ENCODE measurements around the gene DCAF17. TPM values are rescaled to one million over a fixed set of nuclear protein-coding genes. Genes with fewer than 3 reads are reported as not detected.

DCAF17 gene
- total and polyA plus RNA-seq, 2 of the 13 experiments (the other 11 are each of a cell fraction or from before 2014, with no cell fraction given): 13.7 to 30.0 TPM

GRCh38 chr2:171434013-171434989 lies at the start of gene DCAF17 (continued):
- TF ChIP-seq RERE (CRISPR knock-in tag; IDR thresholded peaks at IDR 0.05; ENCODE audit: low read depth): 0 out of 2 replicates have a peak, but pooled peaks have one; percentile 51
- TF ChIP-seq GMEB2 (CRISPR knock-in tag; IDR thresholded peaks at IDR 0.05; ENCODE audit: low read depth): peak; percentile 77
- peak; percentile 93 for TF ChIP-seq NCOA1 (CRISPR knock-in tag; IDR thresholded peaks at IDR 0.05)
- TF ChIP-seq SP2 (CRISPR knock-in tag; IDR thresholded peaks at IDR 0.05): peak; percentile 64
- 0 out of 2 replicates have a peak, but pooled peaks have one; percentile 89 for TF ChIP-seq KLF15 (CRISPR knock-in tag; IDR thresholded peaks at IDR 0.05; ENCODE audit: borderline replicate concordance)
- TF ChIP-seq DPF2 (CRISPR knock-in tag; IDR thresholded peaks at IDR 0.05; ENCODE audit: borderline replicate concordance, low read depth): peak; percentile 23; the same call in 1 of the 2 replicates
- TF ChIP-seq ZBTB26 (CRISPR knock-in tag; IDR thresholded peaks at IDR 0.05; ENCODE audit: borderline replicate concordance): peak; percentile 11; the same call in 1 of the 2 replicates
- 0 out of 2 replicates have a peak, but pooled peaks have one; percentile 71 for TF ChIP-seq XBP1 (CRISPR knock-in tag; IDR thresholded peaks at IDR 0.05)
- peak; percentile 53; the same call in 1 of the 2 replicates for TF ChIP-seq RXRA (CRISPR knock-in tag; IDR thresholded peaks at IDR 0.05)
- peak; percentile 87; the same call in 1 of the 2 replicates for TF ChIP-seq ZBTB20 (CRISPR knock-in tag; IDR thresholded peaks at IDR 0.05; ENCODE audit: borderline replicate concordance, low read depth)
- TF ChIP-seq SCMH1 (CRISPR knock-in tag; IDR thresholded peaks at IDR 0.05; ENCODE audit: borderline replicate concordance): no peak
- TF ChIP-seq ZNF563 (CRISPR knock-in tag; IDR thresholded peaks at IDR 0.05): peak; percentile 94
- 0 out of 2 replicates have a peak, but pooled peaks have one; percentile 34 for TF ChIP-seq NFE2 (CRISPR knock-in tag; IDR thresholded peaks at IDR 0.05)
- TF ChIP-seq GTF2F1 (IDR thresholded peaks at IDR 0.05; ENCODE audit: low read length): 0 out of 2 replicates have a peak, but pooled peaks have one; percentile 15
- TF ChIP-seq SIX1 (CRISPR knock-in tag; IDR thresholded peaks at IDR 0.05; ENCODE audit: borderline replicate concordance): peak; percentile 54
- peak; percentile 3; the same call in 1 of the 2 replicates for TF ChIP-seq ZBTB44 (CRISPR knock-in tag; IDR thresholded peaks at IDR 0.05)
- peak; percentile 96 for TF ChIP-seq POLR2G (IDR thresholded peaks at IDR 0.05; ENCODE audit: low read depth, low read length)
- peak; percentile 90 for TF ChIP-seq TAF1 (CRISPR knock-in tag; IDR thresholded peaks at IDR 0.05)
